Stimulated activated memory B cell treated with anti-CD40 and anti-IgM and Interleukin-4, amounts not matched to agents 10 μg/mL and 1 μg/mL and 100 μg/mL, for 72 hours (primary cell): ENCODE data around the gene CYP26B1.

ENCODE experiments used
- ATAC-seq: fragments of 150-1000 bp; cut with Tn5 transposase; 2 replicates; pipeline ENCODE4 v1.10.0; 2021
- H3K27ac Mint-ChIP-seq: one replicate; pipeline ENCODE4 v1.8.0; 2022; ENCODE audit warnings: mild to moderate bottlenecking, mixed read lengths
- H3K27me3 Mint-ChIP-seq: one replicate; pipeline ENCODE4 v1.8.0; 2022; ENCODE audit warnings: mixed read lengths
- H3K36me3 Mint-ChIP-seq: one replicate; pipeline ENCODE4 v1.8.0; 2022; ENCODE audit warnings: mixed read lengths
- H3K4me1 Mint-ChIP-seq: one replicate; pipeline ENCODE4 v1.8.0; 2022; ENCODE audit warnings: mixed read lengths
- H3K4me3 Mint-ChIP-seq: one replicate; pipeline ENCODE4 v1.8.0; 2022; ENCODE audit warnings: mild to moderate bottlenecking, moderate library complexity, mixed read lengths
- H3K9me3 Mint-ChIP-seq: one replicate; pipeline ENCODE4 v1.8.0; 2022; ENCODE audit warnings: mixed read lengths

CYP26B1 gene, protein sequence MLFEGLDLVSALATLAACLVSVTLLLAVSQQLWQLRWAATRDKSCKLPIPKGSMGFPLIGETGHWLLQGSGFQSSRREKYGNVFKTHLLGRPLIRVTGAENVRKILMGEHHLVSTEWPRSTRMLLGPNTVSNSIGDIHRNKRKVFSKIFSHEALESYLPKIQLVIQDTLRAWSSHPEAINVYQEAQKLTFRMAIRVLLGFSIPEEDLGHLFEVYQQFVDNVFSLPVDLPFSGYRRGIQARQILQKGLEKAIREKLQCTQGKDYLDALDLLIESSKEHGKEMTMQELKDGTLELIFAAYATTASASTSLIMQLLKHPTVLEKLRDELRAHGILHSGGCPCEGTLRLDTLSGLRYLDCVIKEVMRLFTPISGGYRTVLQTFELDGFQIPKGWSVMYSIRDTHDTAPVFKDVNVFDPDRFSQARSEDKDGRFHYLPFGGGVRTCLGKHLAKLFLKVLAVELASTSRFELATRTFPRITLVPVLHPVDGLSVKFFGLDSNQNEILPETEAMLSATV

DNA sequence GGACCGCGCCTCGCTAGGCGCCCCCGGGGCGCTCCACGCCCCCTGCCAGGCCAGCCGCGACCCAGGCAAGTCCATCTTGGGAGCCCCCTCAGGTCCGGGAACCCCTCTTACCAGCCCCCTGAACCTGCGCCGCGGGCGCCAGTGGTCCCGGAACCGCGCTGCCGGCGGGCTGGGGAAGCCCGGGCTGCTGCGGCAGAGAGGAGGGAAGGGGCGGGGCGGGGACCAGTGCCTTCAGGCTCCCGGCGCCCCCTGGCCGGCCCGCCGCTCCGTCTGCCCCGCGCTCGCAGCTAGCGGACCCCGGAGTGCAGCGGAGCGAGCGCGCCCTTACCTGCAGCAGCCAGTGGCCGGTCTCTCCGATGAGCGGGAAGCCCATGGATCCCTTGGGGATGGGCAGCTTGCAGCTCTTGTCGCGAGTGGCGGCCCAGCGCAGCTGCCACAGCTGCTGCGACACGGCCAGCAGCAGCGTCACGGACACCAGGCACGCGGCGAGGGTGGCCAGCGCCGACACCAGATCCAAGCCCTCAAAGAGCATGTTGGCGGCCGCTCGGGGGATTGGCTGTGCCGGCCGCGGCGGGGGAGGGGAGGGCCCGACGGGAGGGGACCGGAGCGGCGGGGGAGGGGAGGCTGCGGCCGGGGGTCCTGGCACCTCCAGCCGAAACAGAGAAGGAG is at the start of gene CYP26B1:
Gene CYP26B1, minus strand, starts transcription at position 560 of the 669 bp plus-strand sequence. Its CDS starts 28 bp downstream, at position 532.
- Mint-ChIP-seq H3K4me1 (peaks cover 41% of the 10 kb centered on the region), H3K27ac (no peak within 1 kb of the TSS), H3K9me3 (peaks cover 4% of the 10 kb centered on the region), H3K4me3 (peak within 1 kb of the TSS; percentile 64), H3K36me3 (peaks cover 7% of the 10 kb centered on the region), H3K27me3 (peaks cover 88% of the 10 kb centered on the region)
- no peak for ATAC-seq

DNA sequence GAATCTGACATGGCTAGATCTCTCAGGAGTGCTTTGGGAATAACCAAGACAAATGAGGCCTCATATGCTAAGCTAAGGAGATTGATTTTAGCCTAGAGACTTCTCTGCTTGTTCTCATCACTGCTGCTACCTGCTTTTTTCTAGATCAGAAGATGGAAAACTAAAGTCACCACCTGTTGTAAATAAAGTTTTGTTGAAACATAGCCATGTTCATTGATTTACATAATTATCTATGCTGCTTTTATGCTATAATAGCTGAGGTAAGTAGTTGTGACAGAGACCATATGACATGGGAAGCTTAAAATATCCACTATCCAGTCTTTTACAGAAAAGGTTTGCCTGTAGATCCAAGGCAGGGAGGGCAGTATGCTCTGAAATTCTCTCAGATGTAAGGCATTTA is 46.1 kb upstream of the CYP26B1 start:
- Mint-ChIP-seq H3K36me3 (peaks cover 31% of the 10 kb centered on the region), H3K9me3 (peaks cover 8% of the 10 kb centered on the region)
- no peak for ATAC-seq

DNA sequence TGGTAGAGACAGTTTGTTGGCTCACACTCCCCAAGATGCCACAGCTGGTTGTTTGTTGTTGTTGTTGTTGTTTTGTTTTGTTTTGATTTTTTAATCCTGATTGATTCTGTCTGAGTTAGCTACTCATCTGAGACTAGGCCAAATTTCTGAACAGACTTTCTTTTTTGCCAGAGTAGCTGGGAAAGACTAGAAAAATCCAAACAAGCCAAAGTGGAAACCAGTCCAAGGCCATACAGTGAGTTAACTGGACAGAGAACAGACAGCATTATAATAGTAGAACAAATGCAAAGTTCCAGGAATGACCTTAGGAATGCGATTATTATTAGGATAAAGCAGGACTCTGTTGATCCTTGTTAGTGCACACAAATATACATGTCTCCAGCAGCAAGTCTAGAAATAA is 43.8 kb upstream of the CYP26B1 start:
- ATAC-seq, result no peak
- Mint-ChIP-seq H3K4me3 (no peak overlapping the region), H3K4me1 (peaks cover 4% of the 10 kb centered on the region), H3K36me3 (peaks cover 47% of the 10 kb centered on the region), H3K9me3 (peaks cover 13% of the 10 kb centered on the region), H3K27me3 (no peaks in the 10 kb centered on the region), H3K27ac (no peak overlapping the region)

More for the DNA sequence above, 46.1 kb upstream of the CYP26B1 start:
- peaks cover 4% of the 10 kb centered on the region for H3K4me1 Mint-ChIP-seq
- no peaks in the 10 kb centered on the region for H3K27me3 Mint-ChIP-seq
- H3K27ac Mint-ChIP-seq, result no peak overlapping the region
- H3K4me3 Mint-ChIP-seq, result no peak overlapping the region

DNA sequence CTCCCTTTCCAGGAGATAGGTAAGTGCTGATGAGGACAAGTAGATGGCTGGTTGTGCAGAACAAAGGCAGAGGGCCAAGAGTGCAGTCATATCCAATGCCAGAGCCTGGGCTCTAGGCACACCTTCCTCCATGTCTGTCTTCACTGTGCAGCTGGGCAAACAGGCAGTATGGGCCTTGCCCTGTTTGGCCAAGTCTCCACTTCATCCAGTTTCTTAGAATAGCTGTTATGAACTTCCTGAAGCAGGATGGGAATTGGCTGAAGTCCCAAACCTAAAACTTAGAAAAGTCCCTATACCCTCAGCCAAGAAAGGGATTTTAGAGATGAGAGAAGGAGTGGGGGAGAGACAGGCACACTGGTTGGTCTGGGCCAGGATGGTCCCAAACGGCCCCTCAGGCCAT is 37.5 kb upstream of the CYP26B1 start:
- H3K27ac Mint-ChIP-seq, result no peak overlapping the region

DNA sequence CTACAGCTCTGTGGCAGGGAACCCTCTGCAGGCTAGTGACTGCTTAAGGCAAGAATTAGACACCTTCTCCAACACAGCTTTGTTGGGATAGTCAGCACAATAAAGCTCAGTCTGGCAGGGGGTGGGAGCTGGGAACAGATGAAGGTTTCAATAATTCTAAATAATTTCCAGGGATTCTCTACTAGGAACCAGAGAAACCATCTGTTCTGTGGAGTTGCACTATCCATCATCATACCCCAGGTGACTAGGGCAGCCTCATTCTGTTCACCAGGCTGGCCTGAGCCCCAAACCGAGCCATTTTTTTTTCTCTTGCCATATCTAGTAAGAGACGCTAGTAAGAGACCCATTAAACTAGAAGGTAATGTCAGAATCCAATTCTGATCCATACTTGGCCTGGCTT is 35.8 kb upstream of the CYP26B1 start:
- Mint-ChIP-seq H3K27me3 (no peaks in the 10 kb centered on the region), H3K4me3 (no peak overlapping the region), H3K27ac (no peak overlapping the region), H3K4me1 (no peaks in the 10 kb centered on the region), H3K9me3 (peaks cover 3% of the 10 kb centered on the region), H3K36me3 (peaks cover 40% of the 10 kb centered on the region)
- no peak for ATAC-seq

More for the DNA sequence above, 37.5 kb upstream of the CYP26B1 start:
- Mint-ChIP-seq H3K4me3 (no peak overlapping the region), H3K4me1 (no peaks in the 10 kb centered on the region), H3K9me3 (peaks cover 9% of the 10 kb centered on the region), H3K36me3 (peaks cover 37% of the 10 kb centered on the region), H3K27me3 (no peaks in the 10 kb centered on the region)
- ATAC-seq, result no peak

DNA sequence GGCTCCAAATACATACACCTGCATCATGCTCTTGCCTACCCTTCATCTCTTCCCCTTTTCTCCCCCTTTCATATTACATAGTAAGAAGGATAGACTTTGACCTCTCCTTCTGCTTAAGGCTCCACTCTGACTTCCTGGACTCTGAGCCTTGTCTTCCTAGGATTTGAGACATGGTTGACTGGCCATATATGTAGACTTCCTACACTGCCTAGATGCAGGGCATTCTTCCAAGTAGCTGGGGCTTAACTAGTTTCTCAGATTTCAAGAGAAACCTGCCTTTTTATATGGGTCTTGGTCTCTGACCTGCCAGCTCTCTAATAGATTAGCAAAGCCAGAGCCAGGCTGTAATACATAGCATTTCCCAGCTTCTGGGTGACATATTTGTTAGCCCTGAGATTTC is 35.4 kb upstream of the CYP26B1 start:
- H3K9me3 Mint-ChIP-seq, result peaks cover 1% of the 10 kb centered on the region
- no peak for ATAC-seq
- H3K4me1 Mint-ChIP-seq, result no peaks in the 10 kb centered on the region
- H3K27ac Mint-ChIP-seq, result no peak overlapping the region
- peaks cover 41% of the 10 kb centered on the region for H3K36me3 Mint-ChIP-seq
- H3K27me3 Mint-ChIP-seq, result no peaks in the 10 kb centered on the region
- H3K4me3 Mint-ChIP-seq, result no peak overlapping the region

DNA sequence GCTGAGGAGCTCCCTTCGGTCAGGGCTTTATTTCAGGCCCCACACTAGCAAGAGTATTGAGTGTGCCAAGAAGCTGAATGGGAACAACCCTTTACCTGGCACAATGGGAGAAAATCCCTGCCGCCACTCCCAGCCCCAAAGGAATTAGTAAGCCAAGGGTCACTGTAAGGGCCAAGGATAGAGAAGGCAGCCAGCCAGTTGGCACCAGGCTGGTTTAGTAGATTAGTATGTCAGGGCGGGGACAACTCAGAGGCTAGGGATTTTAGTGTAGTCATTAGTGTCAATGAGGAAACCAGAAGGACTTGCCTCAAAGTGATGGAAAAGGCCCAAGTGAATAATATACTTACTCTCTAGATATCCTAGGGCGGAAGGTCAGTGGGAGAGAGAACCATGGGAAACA is 34.9 kb upstream of the CYP26B1 start:
- Mint-ChIP-seq H3K36me3 (peaks cover 43% of the 10 kb centered on the region), H3K27me3 (no peaks in the 10 kb centered on the region), H3K4me1 (no peaks in the 10 kb centered on the region), H3K9me3 (no peaks in the 10 kb centered on the region), H3K4me3 (no peak overlapping the region), H3K27ac (no peak overlapping the region)
- ATAC-seq, result no peak

DNA sequence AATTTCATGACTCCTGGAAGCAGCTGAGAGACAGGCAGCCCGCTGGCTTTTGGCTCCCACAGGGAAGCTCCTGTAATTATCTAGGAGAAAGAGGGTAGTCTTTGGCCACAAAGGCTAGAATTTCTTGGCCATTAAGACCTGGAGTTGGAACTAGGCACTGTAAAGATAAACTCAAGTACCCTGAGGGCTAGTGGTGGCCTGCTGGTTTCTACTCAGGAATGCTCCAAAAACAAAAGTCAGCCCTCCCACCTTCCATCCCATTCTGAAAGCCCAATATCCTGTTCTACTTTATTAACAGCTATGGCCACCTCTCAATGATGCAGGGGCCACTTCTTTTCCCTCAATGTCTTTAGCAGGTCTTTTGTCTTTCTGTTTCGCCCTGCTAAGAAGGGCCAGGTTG is 34.0 kb upstream of the CYP26B1 start:
- Mint-ChIP-seq H3K9me3 (no peaks in the 10 kb centered on the region), H3K27me3 (no peaks in the 10 kb centered on the region), H3K4me3 (no peak overlapping the region), H3K36me3 (peaks cover 41% of the 10 kb centered on the region), H3K27ac (no peak overlapping the region), H3K4me1 (no peaks in the 10 kb centered on the region)
- no peak for ATAC-seq

DNA sequence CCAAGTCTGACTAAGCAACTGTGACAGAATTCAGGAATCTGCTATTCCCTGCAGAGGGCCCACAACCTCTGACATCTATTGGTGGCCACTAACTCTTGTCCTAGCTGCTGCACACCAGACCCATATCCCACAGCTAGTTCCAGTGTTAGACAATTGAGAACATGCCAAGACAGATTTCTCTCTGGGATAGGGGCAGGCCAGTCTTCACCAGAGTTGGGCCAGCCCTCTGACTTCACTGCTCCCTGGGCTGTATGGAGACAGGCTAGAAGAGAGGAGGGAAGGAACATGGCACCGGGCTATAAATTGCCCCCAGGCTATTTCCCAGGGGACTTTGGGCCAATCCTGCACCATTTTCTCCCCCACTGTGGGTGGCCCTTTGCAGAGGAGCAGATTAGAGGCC is 32.7 kb upstream of the CYP26B1 start:
- H3K4me3 Mint-ChIP-seq, result no peak overlapping the region
- peaks cover 48% of the 10 kb centered on the region for H3K36me3 Mint-ChIP-seq
- H3K27me3 Mint-ChIP-seq, result no peaks in the 10 kb centered on the region
- no peaks in the 10 kb centered on the region for H3K4me1 Mint-ChIP-seq
- H3K9me3 Mint-ChIP-seq, result no peaks in the 10 kb centered on the region
- H3K27ac Mint-ChIP-seq, result no peak overlapping the region
- ATAC-seq, result no peak

DNA sequence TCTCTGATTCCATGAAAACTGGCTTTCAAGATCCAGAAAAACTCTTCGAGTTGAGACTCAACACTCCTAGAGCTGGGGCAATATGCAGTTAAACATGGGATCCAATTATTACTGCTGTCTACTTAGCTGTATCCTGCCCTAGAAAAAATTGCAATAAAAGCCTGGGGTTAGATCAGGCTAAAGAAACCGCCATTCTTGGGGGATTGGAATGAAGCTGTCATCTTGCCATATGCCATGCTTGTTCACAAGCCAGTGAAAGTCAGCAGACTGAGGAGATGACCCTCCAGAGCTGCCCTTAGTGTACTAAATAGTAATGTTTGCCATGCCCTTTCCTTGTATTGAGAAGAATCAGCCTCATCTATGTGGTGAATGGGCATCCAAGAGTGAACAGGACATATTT is 30.9 kb upstream of the CYP26B1 start:
- Mint-ChIP-seq H3K36me3 (peaks cover 59% of the 10 kb centered on the region), H3K27me3 (no peaks in the 10 kb centered on the region)
- no peak for ATAC-seq

DNA sequence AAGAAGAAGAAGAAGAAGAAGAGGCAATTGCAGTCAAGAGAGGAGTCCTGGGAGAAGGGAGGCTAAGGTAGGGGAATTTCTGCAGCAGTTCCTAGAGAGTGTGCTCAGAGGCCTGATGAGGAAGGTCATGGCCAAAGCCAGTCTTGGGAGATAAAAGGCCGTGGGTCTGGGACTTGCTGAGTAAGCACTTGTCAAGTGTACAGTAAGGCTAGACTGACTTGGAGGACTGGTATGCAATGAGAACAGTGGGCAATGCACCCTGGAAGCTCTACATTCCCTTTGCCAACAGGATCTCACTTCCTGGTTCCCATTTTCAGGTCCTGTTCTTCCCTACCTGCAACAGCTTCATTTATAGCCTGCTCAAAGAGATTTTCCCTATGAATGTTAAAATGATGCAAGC is 28.6 kb upstream of the CYP26B1 start:
- no peaks in the 10 kb centered on the region for H3K4me1 Mint-ChIP-seq
- no peaks in the 10 kb centered on the region for H3K9me3 Mint-ChIP-seq
- H3K27ac Mint-ChIP-seq, result no peak overlapping the region
- H3K4me3 Mint-ChIP-seq, result no peak overlapping the region
- peaks cover 51% of the 10 kb centered on the region for H3K36me3 Mint-ChIP-seq
- H3K27me3 Mint-ChIP-seq, result no peaks in the 10 kb centered on the region
- no peak for ATAC-seq

More for the DNA sequence above, 30.9 kb upstream of the CYP26B1 start:
- H3K27ac Mint-ChIP-seq, result no peak overlapping the region
- H3K4me3 Mint-ChIP-seq, result no peak overlapping the region
- no peaks in the 10 kb centered on the region for H3K9me3 Mint-ChIP-seq
- no peaks in the 10 kb centered on the region for H3K4me1 Mint-ChIP-seq

DNA sequence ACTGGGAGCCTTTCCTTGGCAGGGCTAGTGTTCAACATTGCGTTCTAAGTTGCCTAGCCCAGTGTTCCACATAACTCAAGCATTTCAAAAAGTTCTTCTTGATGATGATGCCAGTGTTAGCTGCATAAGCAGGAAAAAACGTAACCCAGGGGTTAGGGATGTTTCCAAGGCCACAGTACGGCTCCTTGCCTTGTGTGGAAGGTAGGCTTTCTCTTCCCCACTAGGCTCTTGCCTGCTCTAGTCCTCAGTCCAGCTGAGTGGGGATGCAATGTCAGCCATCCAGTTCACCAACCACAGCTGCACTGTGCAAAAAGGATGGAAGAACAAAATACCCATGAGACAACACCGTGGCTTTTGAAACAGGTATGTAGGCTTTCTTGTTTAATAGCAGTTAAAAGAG is 28.0 kb upstream of the CYP26B1 start:
- H3K36me3 Mint-ChIP-seq, result peaks cover 46% of the 10 kb centered on the region
- no peak for ATAC-seq
- no peak overlapping the region for H3K27ac Mint-ChIP-seq
- H3K9me3 Mint-ChIP-seq, result no peaks in the 10 kb centered on the region
- no peak overlapping the region for H3K4me3 Mint-ChIP-seq
- no peaks in the 10 kb centered on the region for H3K27me3 Mint-ChIP-seq
- H3K4me1 Mint-ChIP-seq, result no peaks in the 10 kb centered on the region

DNA sequence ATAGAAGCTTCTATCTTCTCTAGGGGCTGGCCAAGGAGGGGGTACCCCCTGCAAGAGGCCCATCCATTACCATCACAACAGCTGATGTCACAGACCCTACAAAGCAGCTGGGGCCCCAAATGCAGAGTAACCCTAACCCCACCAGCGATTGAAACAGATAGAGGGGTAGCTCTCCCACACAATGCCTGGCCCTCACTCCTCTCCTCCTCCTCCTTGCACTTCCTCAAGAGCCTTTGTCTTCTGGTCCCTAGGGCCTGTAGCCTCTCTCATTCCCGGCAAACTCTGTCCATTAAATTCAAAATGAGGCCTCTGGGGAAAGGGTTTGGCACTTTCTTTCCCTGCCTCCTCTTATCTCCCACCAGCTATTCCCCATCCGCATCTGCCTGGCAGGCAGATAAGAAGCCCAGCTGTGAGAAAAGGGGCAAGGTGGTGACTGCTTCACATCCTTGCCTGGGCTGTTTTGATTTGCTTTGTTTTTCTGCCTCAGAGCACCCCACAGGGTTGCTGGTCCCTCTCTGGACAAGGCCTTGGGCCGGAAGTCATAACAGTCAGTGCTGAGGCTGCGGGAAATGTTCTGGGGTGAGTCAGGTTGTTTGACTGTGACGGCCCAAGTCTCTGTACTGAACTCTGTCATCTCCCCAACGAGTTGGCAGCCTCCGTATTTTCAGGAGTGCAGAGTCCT is 26.1 kb upstream of the CYP26B1 start:
- Mint-ChIP-seq H3K36me3 (peaks cover 36% of the 10 kb centered on the region), H3K27ac (no peak overlapping the region), H3K9me3 (no peaks in the 10 kb centered on the region), H3K27me3 (no peaks in the 10 kb centered on the region), H3K4me1 (no peaks in the 10 kb centered on the region), H3K4me3 (no peak overlapping the region)
- peak; percentile 10 for ATAC-seq

DNA sequence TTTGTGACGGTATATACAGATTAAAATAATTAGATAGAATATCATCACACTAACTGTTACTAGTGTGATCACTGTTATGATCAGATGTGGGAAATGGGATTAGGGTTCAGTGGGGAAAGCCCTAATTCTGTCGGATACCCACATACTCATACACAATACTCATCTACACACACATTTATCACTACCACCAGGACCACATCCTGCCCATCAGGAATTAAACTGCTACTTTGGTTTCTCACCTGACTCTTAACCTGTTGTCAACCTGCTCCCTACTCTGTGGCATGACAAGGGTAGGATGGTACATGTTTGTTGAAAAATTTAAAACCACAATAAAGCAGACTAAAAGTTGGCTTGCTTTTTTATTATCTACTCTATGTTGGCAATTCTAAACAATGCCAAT is 24.8 kb upstream of the CYP26B1 start:
- H3K36me3 Mint-ChIP-seq, result peaks cover 23% of the 10 kb centered on the region
- no peaks in the 10 kb centered on the region for H3K4me1 Mint-ChIP-seq
- ATAC-seq, result no peak
- no peak overlapping the region for H3K27ac Mint-ChIP-seq
- no peaks in the 10 kb centered on the region for H3K27me3 Mint-ChIP-seq
- no peak overlapping the region for H3K4me3 Mint-ChIP-seq
- H3K9me3 Mint-ChIP-seq, result no peaks in the 10 kb centered on the region

DNA sequence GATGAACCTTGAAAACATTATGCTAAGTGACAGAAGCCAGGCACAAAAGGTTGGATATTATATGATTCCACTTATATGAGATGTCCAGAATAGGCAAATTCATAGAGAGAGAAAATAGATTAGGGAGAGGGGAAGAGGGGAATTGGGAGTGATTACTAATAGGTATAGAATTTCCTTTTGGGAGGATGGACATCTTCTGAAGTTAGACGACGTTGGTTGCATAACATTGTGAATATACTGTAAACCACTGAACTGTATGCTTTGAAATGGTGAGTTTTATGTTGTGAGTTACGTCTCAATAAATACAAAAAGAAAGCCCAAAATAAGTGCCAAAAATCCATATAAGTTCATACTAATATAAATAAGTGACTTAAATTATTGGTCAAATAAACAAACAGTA is 18.6 kb upstream of the CYP26B1 start:
- Mint-ChIP-seq H3K27ac (no peak overlapping the region), H3K4me3 (no peak overlapping the region), H3K36me3 (no peaks in the 10 kb centered on the region), H3K4me1 (no peaks in the 10 kb centered on the region), H3K27me3 (peaks cover 13% of the 10 kb centered on the region), H3K9me3 (no peaks in the 10 kb centered on the region)
- no peak for ATAC-seq
